HEK293 (cell line): ENCODE data around the gene SLC26A6.

ENCODE experiments used
- CTCF ChIA-PET: fragments of 350-600 bp; formaldehyde crosslinking; extraction: SDS; loops from one replicate; lab custom pipeline; 2021; ENCODE audit warnings: antibody characterized with exemption; lab: Yijun Ruan, JAX
- POLR2A ChIA-PET: fragments of 300-600 bp; formaldehyde crosslinking; extraction: SDS; loops from one replicate; lab custom pipeline; 2020; ENCODE audit warnings: antibody characterized with exemption, inconsistent platforms; lab: Yijun Ruan, JAX
- H3K27ac ChIP-seq: fragments of 200-500 bp; sonication (Bioruptor generic); 2 replicates; pipeline ENCODE4 v1.5.1; 2014; ENCODE audit warnings: low read depth, low read length, control low read depth, inconsistent platforms; ENCODE audit errors: extremely low read depth
- H3K36me3 ChIP-seq, 2 experiments: fragments of 200-500 bp in 1 of 2; sonication (Bioruptor generic) in 1 of 2; 1 replicate in 1 of 2; 2 replicates in 1 of 2; pipeline ENCODE4 v1.5.1; 2014 to 2017; ENCODE audit warnings: inconsistent platforms in 2 of 2, low read length in 2 of 2; ENCODE audit not compliant: control insufficient read depth in 2 of 2, insufficient read depth in 1 of 2
- H3K4me1 ChIP-seq: fragments of 200-500 bp; sonication (Bioruptor generic); 2 replicates; pipeline ENCODE4 v1.5.1; 2014; ENCODE audit warnings: mild to moderate bottlenecking, low read length, inconsistent platforms; ENCODE audit not compliant: control insufficient read depth, insufficient read depth
- H3K4me3 ChIP-seq: 2 replicates; pipeline ENCODE4 v1.5.1; 2011; ENCODE audit warnings: low read depth, mild to moderate bottlenecking, control low read depth, low read length, moderate library complexity
- H3K9me3 ChIP-seq: fragments of 200-500 bp; sonication (Bioruptor generic); 2 replicates; pipeline ENCODE4 v1.5.1; 2014; ENCODE audit warnings: low read depth, low read length, inconsistent platforms; ENCODE audit not compliant: control insufficient read depth, insufficient read depth
- ATF2 ChIP-seq: fragments of 450-650 bp; formaldehyde crosslinking; IDR thresholded peaks from 2 replicates; pipeline ENCODE4 v1.5.1; 2016; ENCODE audit warnings: missing biosample characterization, missing genetic modification characterization, low read depth
- BCL11A ChIP-seq: fragments of 450-650 bp; formaldehyde crosslinking; IDR thresholded peaks from 2 replicates; pipeline ENCODE4 v1.5.1; 2016; ENCODE audit warnings: low read depth, missing biosample characterization, missing genetic modification characterization
- EGR2 ChIP-seq: fragments of 450-650 bp; formaldehyde crosslinking; IDR thresholded peaks from 2 replicates; pipeline ENCODE4 v1.5.1; 2016; ENCODE audit warnings: low read depth, missing biosample characterization, missing genetic modification characterization
- FEZF1 ChIP-seq: fragments of 450-650 bp; formaldehyde crosslinking; IDR thresholded peaks from 2 replicates; pipeline ENCODE4 v1.5.1; 2016; ENCODE audit warnings: missing biosample characterization, missing genetic modification characterization
- KLF1 ChIP-seq: fragments of 450-650 bp; formaldehyde crosslinking; IDR thresholded peaks from 2 replicates; pipeline ENCODE4 v1.5.1; 2016; ENCODE audit warnings: missing biosample characterization, missing genetic modification characterization
- PATZ1 ChIP-seq: fragments of 450-650 bp; formaldehyde crosslinking; IDR thresholded peaks from 2 replicates; pipeline ENCODE4 v1.5.1; 2016; ENCODE audit warnings: missing biosample characterization, missing genetic modification characterization
- PRDM6 ChIP-seq: fragments of 450-650 bp; formaldehyde crosslinking; IDR thresholded peaks from 2 replicates; pipeline ENCODE4 v1.5.1; 2017; ENCODE audit warnings: missing biosample characterization, missing genetic modification characterization
- SALL2 ChIP-seq: fragments of 450-650 bp; formaldehyde crosslinking; IDR thresholded peaks from 2 replicates; pipeline ENCODE4 v1.5.0; 2017; ENCODE audit warnings: missing biosample characterization, mild to moderate bottlenecking, missing genetic modification characterization, borderline replicate concordance
- SCRT2 ChIP-seq: fragments of 450-650 bp; formaldehyde crosslinking; IDR thresholded peaks from 2 replicates; pipeline ENCODE4 v1.5.1; 2016; ENCODE audit warnings: missing biosample characterization, missing genetic modification characterization
- ZNF121 ChIP-seq: fragments of 450-650 bp; formaldehyde crosslinking; IDR thresholded peaks from 2 replicates; pipeline ENCODE4 v1.5.1; 2016; ENCODE audit warnings: missing biosample characterization, missing genetic modification characterization
- ZNF155 ChIP-seq: fragments of 450-650 bp; formaldehyde crosslinking; IDR thresholded peaks from 2 replicates; pipeline ENCODE4 v1.5.1; 2016; ENCODE audit warnings: missing biosample characterization, missing genetic modification characterization
- ZNF2 ChIP-seq: fragments of 450-650 bp; formaldehyde crosslinking; IDR thresholded peaks from 2 replicates; pipeline ENCODE4 v1.5.1; 2016; ENCODE audit warnings: missing biosample characterization, missing genetic modification characterization
- ZNF26 ChIP-seq: fragments of 450-650 bp; formaldehyde crosslinking; IDR thresholded peaks from 2 replicates; pipeline ENCODE4 v1.5.1; 2016; ENCODE audit warnings: missing biosample characterization, missing genetic modification characterization
- ZNF311 ChIP-seq: fragments of 450-650 bp; formaldehyde crosslinking; IDR thresholded peaks from 2 replicates; pipeline ENCODE4 v1.5.1; 2017; ENCODE audit warnings: missing biosample characterization, missing genetic modification characterization, borderline replicate concordance
- ZNF596 ChIP-seq: fragments of 450-650 bp; IDR thresholded peaks from 2 replicates; pipeline ENCODE4 v1.5.0; 2018; ENCODE audit warnings: missing biosample characterization, mild to moderate bottlenecking, missing genetic modification characterization, moderate library complexity
- ZNF624 ChIP-seq: fragments of 450-650 bp; formaldehyde crosslinking; IDR thresholded peaks from 2 replicates; pipeline ENCODE4 v1.5.1; 2017; ENCODE audit warnings: missing biosample characterization, missing genetic modification characterization
- ZNF654 ChIP-seq: fragments of 450-650 bp; formaldehyde crosslinking; IDR thresholded peaks from 2 replicates; pipeline ENCODE4 v1.5.1; 2016; ENCODE audit warnings: low read depth, missing biosample characterization, missing genetic modification characterization
- ZNF660 ChIP-seq: fragments of 450-650 bp; IDR thresholded peaks from 2 replicates; pipeline ENCODE4 v1.5.1; 2018; ENCODE audit warnings: missing biosample characterization, mild to moderate bottlenecking, missing genetic modification characterization
- ZNF670 ChIP-seq: fragments of 450-650 bp; formaldehyde crosslinking; IDR thresholded peaks from 2 replicates; pipeline ENCODE4 v1.5.1; 2016; ENCODE audit warnings: missing biosample characterization, missing genetic modification characterization, low read depth
- ZNF701 ChIP-seq: fragments of 450-650 bp; formaldehyde crosslinking; IDR thresholded peaks from 2 replicates; pipeline ENCODE4 v1.5.1; 2016; ENCODE audit warnings: missing biosample characterization, missing genetic modification characterization
- ZNF76 ChIP-seq: fragments of 450-650 bp; formaldehyde crosslinking; IDR thresholded peaks from 2 replicates; pipeline ENCODE4; 2016; ENCODE audit warnings: low read depth, missing biosample characterization, missing genetic modification characterization, borderline replicate concordance
- ZNF830 ChIP-seq: fragments of 450-650 bp; IDR thresholded peaks from 2 replicates; pipeline ENCODE4 v1.5.0; 2018; ENCODE audit warnings: missing biosample characterization, missing genetic modification characterization, low read depth, mild to moderate bottlenecking, moderate library complexity
- ZNF837 ChIP-seq: fragments of 450-650 bp; formaldehyde crosslinking; IDR thresholded peaks from 2 replicates; pipeline ENCODE4 v1.5.1; 2016; ENCODE audit warnings: missing biosample characterization, missing genetic modification characterization
- TF ChIP-seq, protein P1 (sequence below): fragments of 450-650 bp; formaldehyde crosslinking; IDR thresholded peaks from 2 replicates; pipeline ENCODE4 v1.5.1; 2016; ENCODE audit warnings: missing biosample characterization, missing genetic modification characterization

SLC26A6 gene

GRCh38 chr3:48641396-48641795 lies 6.1 kb upstream of the SLC26A6 start:
- ChIA-PET POLR2A (no interaction called here), CTCF (no interaction called here)
- no peaks in the 10 kb centered on the region for H3K9me3 ChIP-seq
- no peaks in the 10 kb centered on the region for H3K36me3 ChIP-seq
- TF ChIP-seq ZNF670, result no peak
- no peak for TF ChIP-seq ZNF701
- TF ChIP-seq KLF1 (tag by site-specific recombination), result no peak
- no peak for TF ChIP-seq SALL2 (tag by site-specific recombination)
- TF ChIP-seq FEZF1 (tag by site-specific recombination), result no peak
- TF ChIP-seq BCL11A (tag by site-specific recombination), result no peak
- no peak for TF ChIP-seq PRDM6 (tag by site-specific recombination)
- no peak for TF ChIP-seq ZNF26
- TF ChIP-seq ZNF311 (tag by site-specific recombination), result no peak
- no peak for TF ChIP-seq ZNF830 (tag by site-specific recombination)
- no peak for TF ChIP-seq SCRT2 (tag by site-specific recombination)
- no peak for TF ChIP-seq ATF2 (tag by site-specific recombination)
- no peak for TF ChIP-seq ZNF624 (tag by site-specific recombination)
- no peak for TF ChIP-seq ZNF596 (tag by site-specific recombination)
- TF ChIP-seq ZNF76 (tag by site-specific recombination), result no peak
- TF ChIP-seq ZNF155, result no peak
- H3K4me3 ChIP-seq, result no peak overlapping the region
- no peak overlapping the region for H3K27ac ChIP-seq
- H3K4me1 ChIP-seq, result no peaks in the 10 kb centered on the region

GRCh38 chr3:48639944-48640606 lies 4.8 kb upstream of the SLC26A6 start:
- POLR2A ChIA-PET, result no interaction called here
- no peak overlapping the region for H3K4me3 ChIP-seq
- H3K9me3 ChIP-seq, result no peaks in the 10 kb centered on the region
- no peak overlapping the region for H3K27ac ChIP-seq
- H3K36me3 ChIP-seq, result no peaks in the 10 kb centered on the region
- CTCF ChIA-PET, result no interaction called here
- no peaks in the 10 kb centered on the region for H3K4me1 ChIP-seq
- TF ChIP-seq ZNF837 (no peak), ZNF654 (tag by site-specific recombination) (no peak), EGR2 (tag by site-specific recombination) (no peak), FEZF1 (tag by site-specific recombination) (no peak), ZNF2 (tag by site-specific recombination) (no peak), ZNF26 (no peak), ZNF596 (tag by site-specific recombination) (no peak), ZNF660 (tag by site-specific recombination) (no peak), ZNF121 (no peak), PATZ1 (no peak)
- TF ChIP-seq, protein P1, sequence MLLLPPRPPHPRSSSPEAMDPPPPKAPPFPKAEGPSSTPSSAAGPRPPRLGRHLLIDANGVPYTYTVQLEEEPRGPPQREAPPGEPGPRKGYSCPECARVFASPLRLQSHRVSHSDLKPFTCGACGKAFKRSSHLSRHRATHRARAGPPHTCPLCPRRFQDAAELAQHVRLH (tag by site-specific recombination), result no peak
